H1 (cell line): ENCODE results near the gene NEO1. TPM values are rescaled to one million over a fixed set of nuclear protein-coding genes. Genes with fewer than 3 reads are reported as not detected.

Experiments
- CTCF ChIA-PET: fragments of 300-600 bp; sonication (Branson Sonifier 250); formaldehyde crosslinking; loops from one replicate; lab custom pipeline; 2021; ENCODE audit not compliant: partially characterized antibody; lab: Charles Lee
- POLR2A ChIA-PET: fragments of 300-600 bp; sonication (Branson Sonifier 250); formaldehyde crosslinking; loops from one replicate; lab custom pipeline; 2021; ENCODE audit warnings: inconsistent platforms; ENCODE audit not compliant: partially characterized antibody; lab: Charles Lee
- DNase-seq, 2 experiments: peaks; one replicate each; pipeline versions ENCODE4 v3.0.0 to v3.0.0-alpha.2; 2010 to 2022; ENCODE audit warnings: low spot score in 2 of 2, low read depth in 1 of 2, mixed read lengths in 1 of 2
- FAIRE-seq: peaks from 2 replicates; lab custom pipeline; 2011; peaks lifted over from hg19 to GRCh38; lab: Jason Lieb, UNC
- H2AFZ ChIP-seq: 2 replicates; pipeline ENCODE4 v1.8.1; 2012; ENCODE audit warnings: low read length, inconsistent platforms
- H2AK5ac ChIP-seq: 2 replicates; pipeline ENCODE4 v1.6.1; 2013; ENCODE audit warnings: low read depth, low read length
- H2BK120ac ChIP-seq: replicated peaks from 2 replicates; pipeline ENCODE3; 2013; ENCODE audit warnings: low read depth, low read length, inconsistent platforms
- H2BK12ac ChIP-seq: 2 replicates; pipeline ENCODE4 v1.6.1; 2013; ENCODE audit warnings: low read depth, low read length
- H2BK15ac ChIP-seq: 2 replicates; pipeline ENCODE4 v1.6.1; 2013; ENCODE audit warnings: low read length
- H2BK20ac ChIP-seq: 2 replicates; pipeline ENCODE4 v1.6.1; 2013; ENCODE audit warnings: low read length
- H2BK5ac ChIP-seq: 2 replicates; pipeline ENCODE4 v1.6.1; 2013; ENCODE audit warnings: low read depth, low read length
- H3K14ac ChIP-seq: 2 replicates; pipeline ENCODE4 v1.6.1; 2013; ENCODE audit warnings: inconsistent platforms; ENCODE audit not compliant: insufficient read length
- H3K18ac ChIP-seq: 2 replicates; pipeline ENCODE4 v1.6.1; 2013; ENCODE audit warnings: low read length; ENCODE audit errors: extremely low read depth
- H3K23ac ChIP-seq: 2 replicates; pipeline ENCODE4 v1.6.1; 2013; ENCODE audit warnings: inconsistent platforms; ENCODE audit not compliant: insufficient read length
- H3K23me2 ChIP-seq: 2 replicates; pipeline ENCODE4 v1.6.1; 2013; ENCODE audit warnings: low read depth, low read length
- H3K27ac ChIP-seq: 2 replicates; pipeline ENCODE4 v1.6.1; 2011; ENCODE audit warnings: low read depth, low read length, inconsistent platforms
- H3K27me3 ChIP-seq, 4 experiments: replicated peaks in 1 of 4; 1 replicate in 1 of 4; 2 replicates in 3 of 4; pipeline versions ENCODE4 v1.6.1 to v1.8.1; 2011 to 2013; ENCODE audit warnings: low read length in 3 of 4, mild to moderate bottlenecking in 3 of 4, inconsistent platforms in 2 of 4, mixed read lengths in 2 of 4, moderate library complexity in 1 of 4; ENCODE audit not compliant: control insufficient read depth in 3 of 4, insufficient read depth in 3 of 4; ENCODE audit errors: extremely low read depth in 1 of 4
- H3K36me3 ChIP-seq, 4 experiments: 2 replicates each; pipeline versions ENCODE4 v1.6.1 to v1.8.1; 2011 to 2013; ENCODE audit warnings: mild to moderate bottlenecking in 4 of 4, low read length in 3 of 4, moderate library complexity in 2 of 4, control low read depth in 1 of 4, inconsistent platforms in 1 of 4; ENCODE audit not compliant: insufficient read depth in 4 of 4, control insufficient read depth in 2 of 4
- H3K4ac ChIP-seq: replicated peaks from 2 replicates; pipeline ENCODE3; 2013; ENCODE audit warnings: low read length, low read depth, mixed read lengths, inconsistent platforms; ENCODE audit not compliant: insufficient read length
- H3K4me1 ChIP-seq, 4 experiments: replicated peaks in 1 of 4; 1 replicate in 1 of 4; 2 replicates in 3 of 4; pipeline versions ENCODE4 v1.6.1 to v1.8.1; 2011 to 2013; ENCODE audit warnings: low read length in 3 of 4, inconsistent platforms in 2 of 4, mixed read lengths in 1 of 4; ENCODE audit not compliant: insufficient read depth in 4 of 4, control insufficient read depth in 3 of 4
- H3K4me2 ChIP-seq, 2 experiments: 2 replicates each; pipeline versions ENCODE4 v1.6.1 to v1.8.1; 2011 to 2013; ENCODE audit warnings: low read depth in 2 of 2, low read length in 2 of 2, control low read depth in 1 of 2, inconsistent platforms in 1 of 2, mild to moderate bottlenecking in 1 of 2; ENCODE audit not compliant: insufficient read depth in 1 of 2
- H3K4me3 ChIP-seq, 4 experiments: fragments of 200-600, 300-600 bp in 1 of 4; sonication (generic), shearing (Covaris generic), sonication (Bioruptor Twin) in 1 of 4; 2 replicates each; pipeline versions ENCODE4 v1.5.1 to v1.8.1; 2011 to 2016; ENCODE audit warnings: low read length in 4 of 4, low read depth in 3 of 4, control low read depth in 2 of 4, inconsistent platforms in 2 of 4, mild to moderate bottlenecking in 2 of 4, mixed read lengths in 1 of 4, moderate library complexity in 1 of 4; ENCODE audit not compliant: insufficient read depth in 2 of 4; ENCODE audit errors: extremely low read depth in 1 of 4
- H3K56ac ChIP-seq: replicated peaks from 2 replicates; pipeline ENCODE3; 2013; ENCODE audit warnings: low read depth, mild to moderate bottlenecking, mixed read lengths, low read length, inconsistent platforms; ENCODE audit not compliant: insufficient read length
- H3K79me1 ChIP-seq: 2 replicates; pipeline ENCODE4 v1.6.1; 2013; ENCODE audit warnings: low read depth, low read length, control low read depth
- H3K79me2 ChIP-seq, 2 experiments: 2 replicates each; pipeline versions ENCODE4 v1.6.1 to v1.8.1; 2012 to 2013; ENCODE audit warnings: low read length in 2 of 2, mild to moderate bottlenecking in 2 of 2, inconsistent platforms in 1 of 2; ENCODE audit not compliant: insufficient read depth in 2 of 2, control insufficient read depth in 1 of 2
- H3K9ac ChIP-seq, 4 experiments: replicated peaks in 1 of 4; 1 replicate in 1 of 4; 2 replicates in 3 of 4; pipeline versions ENCODE4 v1.6.1 to v1.8.1; 2011 to 2013; ENCODE audit warnings: low read depth in 3 of 4, low read length in 3 of 4, control low read depth in 2 of 4, mild to moderate bottlenecking in 2 of 4, moderate library complexity in 2 of 4, inconsistent platforms in 1 of 4; ENCODE audit errors: extremely low read depth in 1 of 4
- H3K9me3 ChIP-seq, 2 experiments: 2 replicates each; pipeline versions ENCODE4 v1.6.1 to v1.8.1; 2012 to 2013; ENCODE audit warnings: mild to moderate bottlenecking in 2 of 2, moderate library complexity in 2 of 2, control low read depth in 1 of 2, inconsistent platforms in 1 of 2, low read depth in 1 of 2, low read length in 1 of 2, mixed read lengths in 1 of 2; ENCODE audit not compliant: insufficient read depth in 2 of 2
- H4K20me1 ChIP-seq, 2 experiments: replicated peaks in 1 of 2; 2 replicates each; pipeline versions ENCODE3 to v1.8.1; 2011 to 2013; ENCODE audit warnings: inconsistent platforms in 2 of 2, low read length in 2 of 2, mild to moderate bottlenecking in 1 of 2; ENCODE audit not compliant: insufficient read depth in 2 of 2, control insufficient read depth in 1 of 2
- H4K5ac ChIP-seq: 2 replicates; pipeline ENCODE4 v1.6.1; 2013; ENCODE audit warnings: low read length, low read depth, mixed read lengths, inconsistent platforms; ENCODE audit not compliant: insufficient read length
- H4K8ac ChIP-seq: 2 replicates; pipeline ENCODE4 v1.8.0; 2013; ENCODE audit warnings: mild to moderate bottlenecking, moderate library complexity, low read length, inconsistent platforms; ENCODE audit not compliant: insufficient read depth; ENCODE audit errors: extremely low read depth
- H4K91ac ChIP-seq: replicated peaks from 2 replicates; pipeline ENCODE3; 2013; ENCODE audit warnings: low read length, mixed read lengths, inconsistent platforms; ENCODE audit not compliant: insufficient read length
- GTF2F1 ChIP-seq: IDR thresholded peaks from 2 replicates; pipeline ENCODE4 v1.6.1; 2012; ENCODE audit warnings: low read depth, low read length, improper control_type of control experiment, borderline replicate concordance
- SAP30 ChIP-seq: fragments of 300-600 bp; sonication (generic); IDR thresholded peaks from 2 replicates; pipeline ENCODE4 v1.7.1; 2012; ENCODE audit warnings: low read length, moderate library complexity, mild to moderate bottlenecking, inconsistent platforms; ENCODE audit not compliant: insufficient read depth, insufficient replicate concordance
- WGBS, 2 experiments: shearing (Covaris generic) in 1 of 2; methylation state at CpG; one replicate each; pipeline versions ENCODE4 v1.1.6 to v1.1.7; 2013 to 2015; ENCODE audit warnings: low lambda C conversion rate in 2 of 2, mixed read lengths in 2 of 2, inconsistent platforms in 1 of 2, low coverage in 1 of 2, missing lambda C conversion rate in 1 of 2; ENCODE audit not compliant: insufficient replicate concordance in 2 of 2, insufficient coverage in 1 of 2, insufficient read length in 1 of 2; ENCODE audit errors: extremely low coverage in 1 of 2, missing lambda C conversion rate in 1 of 2; 5-methylcytosine and 5-hydroxymethylcytosine counted together
- polyA plus RNA-seq, 7 experiments: library from polyadenylated mRNA; depleted of rRNA in 3 of 7; stranded (reverse) in 5 of 7; unstranded in 2 of 7; fragments of >200 nt in 5 of 7; fragments of 200-250 nt in 2 of 7; gene quantifications; 1 replicate in 5 of 7; 2 replicates in 1 of 7; 4 replicates in 1 of 7; pipeline versions ENCODE4 v1.2.1 to v1.2.3, GENCODE V29; 2011 to 2013; ENCODE audit warnings: missing spikeins in 2 of 7, mixed read lengths in 2 of 7
- total RNA-seq: library from RNA; stranded (reverse); fragmentation: NEBNext Ultra II Directional; extraction: Animal tissue kit (Norgen Biotek cat#: 25700); gene quantifications from 2 replicates; pipeline ENCODE4 v1.2.1, GENCODE V29; 2021

NEO1 gene
- total and polyA plus RNA-seq, 2 of the 8 experiments (the other 6 are each of a cell fraction or from before 2014, with no cell fraction given): 36.0 to 51.0 TPM

- Histone ChIP-seq H3K79me2 (peaks cover 3 to 52% of the 10 kb centered on the region in 2 experiments; a peak in 3 of 4 replicates), H3K4me3 (peak overlapping the region; percentile 67 to 81 (median 69)), H3K18ac (no peak overlapping the region), H2BK12ac (no peak overlapping the region), H3K9me3 (no peaks in the 10 kb centered on the region), H4K5ac (no peak overlapping the region), H4K8ac (no peak overlapping the region), H3K4ac (no peak overlapping the region), H2AK5ac (no peak overlapping the region), H3K14ac (no peak overlapping the region), H3K4me1 (peaks cover 0 to 5% (median 2%) of the 10 kb centered on the region in 4 experiments; a peak in 2 of 7 replicates), H2BK20ac (no peak overlapping the region), H3K56ac (no peak overlapping the region), H3K4me2 (peak overlapping the region; percentile 52 to 74), H2BK5ac (no peak overlapping the region), H2BK15ac (no peak overlapping the region), H2BK120ac (no peak overlapping the region), H3K79me1 (peaks cover 5% of the 10 kb centered on the region; the same call in 1 of the 2 replicates), H3K36me3 (no peaks in the 10 kb centered on the region), H3K23ac (no peak overlapping the region), H3K27ac (no peak overlapping the region), H4K91ac (no peak overlapping the region), H3K27me3 (no peaks in the 10 kb centered on the region), H4K20me1 (peaks cover 2 to 10% of the 10 kb centered on the region in 2 experiments), H2AFZ (no peak overlapping the region), H3K23me2 (peaks cover 4% of the 10 kb centered on the region), H3K9ac (peak overlapping the region; percentile 44 to 83 (median 72); a peak in 6 of 7 replicates)
- 5% methylated on average over 8 of the region's 8 CpGs; no CpG with 5 or more reads in 1 of the 2 experiments for WGBS, 2 experiments
- TF ChIP-seq SAP30 (peak; percentile 20), GTF2F1 (no peak)
- ChIA-PET CTCF (interaction anchor here (0.6 to 1.6 kb wide), 3 partner anchors 17 to 67 kb away, joined by 3 to 6 read pairs (median 4); no protein-coding TSS in a partner anchor), POLR2A (interaction anchor here (0.9 to 2.3 kb wide), 7 partner anchors 9 to 191 kb away, joined by 3 to 14 read pairs (median 3); no protein-coding TSS in a partner anchor)
- DNase-seq (no peak), FAIRE-seq (peak; percentile 57)
Observed at GRCh38 chr15:73053398-73053723, 1.1 kb downstream of the NEO1 start.
